Activated T-cell treated with anti-CD3 and anti-CD28 coated beads, Interleukin-2, amount 50 U/mL, for 72 hours (primary cell): ENCODE results near the gene DCC. TPM values are rescaled to one million over a fixed set of nuclear protein-coding genes. Genes with fewer than 3 reads are reported as not detected.

Experiments used
- ATAC-seq, 2 donors: fragments of 150-1000 bp; cut with Tn5 transposase; replicated peaks in 1 of 2; 2 replicates each; pipeline ENCODE4 v1.10.0; 2021; ENCODE audit warnings: moderate library complexity in 2 of 2, mild to moderate bottlenecking in 1 of 2
- DNase-seq, 2 donors: peaks; one replicate each; pipeline ENCODE4 v3.0.0; 2021 to 2022; ENCODE audit warnings: mixed read lengths in 1 of 2
- H3K27ac Mint-ChIP-seq: one replicate; pipeline ENCODE4 v1.8.0; 2022; ENCODE audit warnings: mild to moderate bottlenecking, moderate library complexity, mixed read lengths
- H3K27me3 Mint-ChIP-seq: one replicate; pipeline ENCODE4 v1.8.0; 2022; ENCODE audit warnings: low read depth, mixed read lengths
- H3K36me3 Mint-ChIP-seq, 2 donors: one replicate each; pipeline ENCODE4 v1.8.0; 2022; ENCODE audit warnings: mixed read lengths in 2 of 2, mild to moderate bottlenecking in 1 of 2; ENCODE audit not compliant: insufficient read depth in 2 of 2
- H3K4me1 Mint-ChIP-seq: one replicate; pipeline ENCODE4 v1.8.0; 2022; ENCODE audit warnings: low read depth, mixed read lengths
- H3K4me3 Mint-ChIP-seq, 2 donors: one replicate each; pipeline ENCODE4 v1.8.0; 2022; ENCODE audit warnings: mild to moderate bottlenecking in 2 of 2, mixed read lengths in 2 of 2, moderate library complexity in 2 of 2
- H3K9me3 Mint-ChIP-seq, 2 donors: one replicate each; pipeline ENCODE4 v1.8.0; 2022; ENCODE audit warnings: mixed read lengths in 2 of 2
- total RNA-seq, 2 donors: library from RNA; stranded (reverse); gene quantifications; one replicate each; pipeline ENCODE4 v1.2.3, GENCODE V29; 2022

Gene DCC
- not detected for total RNA-seq

- H3K27me3 Mint-ChIP-seq = peaks cover 41% of the 10 kb centered on the region
Measured at GRCh38 chr18:52339891-52340371, at the start of gene DCC. Gene DCC (plus strand): TSS chr18:52340197. CDS start chr18:52340788, 591 bp downstream.

GRCh38 chr18:52310651-52311050 lies 29.3 kb upstream of the DCC start:
- ATAC-seq (no peak), DNase-seq (no peak)
- Mint-ChIP-seq H3K27ac (no peak overlapping the region), H3K4me3 (no peak overlapping the region), H3K27me3 (no peaks in the 10 kb centered on the region), H3K36me3 (no peaks in the 10 kb centered on the region), H3K4me1 (no peaks in the 10 kb centered on the region), H3K9me3 (no peaks in the 10 kb centered on the region)

More at GRCh38 chr18:52339891-52340371, at the start of gene DCC:
- Mint-ChIP-seq H3K4me1 (no peaks in the 10 kb centered on the region), H3K36me3 (peaks cover 0 to 2% of the 10 kb centered on the region in 2 donors), H3K9me3 (peaks cover 0 to 3% of the 10 kb centered on the region in 2 donors), H3K27ac (no peak within 1 kb of the TSS), H3K4me3 (no peak within 1 kb of the TSS)
- ATAC-seq (no peak), DNase-seq (no peak)

- no peaks in the 10 kb centered on the region for H3K36me3 Mint-ChIP-seq
- DNase-seq (no peak), ATAC-seq (no peak)
- no peaks in the 10 kb centered on the region for H3K27me3 Mint-ChIP-seq
- no peak overlapping the region for H3K4me3 Mint-ChIP-seq
- H3K9me3 Mint-ChIP-seq = no peaks in the 10 kb centered on the region
- no peaks in the 10 kb centered on the region for H3K4me1 Mint-ChIP-seq
- H3K27ac Mint-ChIP-seq = no peak overlapping the region
Measured at GRCh38 chr18:52311331-52311730, 28.7 kb upstream of the DCC start.

- no peak overlapping the region for H3K27ac Mint-ChIP-seq
- DNase-seq (no peak), ATAC-seq (no peak)
- H3K4me1 Mint-ChIP-seq = no peaks in the 10 kb centered on the region
- H3K36me3 Mint-ChIP-seq = no peaks in the 10 kb centered on the region
- peaks cover 2% of the 10 kb centered on the region in 2 donors for H3K9me3 Mint-ChIP-seq
- no peaks in the 10 kb centered on the region for H3K27me3 Mint-ChIP-seq
- no peak overlapping the region for H3K4me3 Mint-ChIP-seq
Measured at GRCh38 chr18:52312346-52312745, 27.7 kb upstream of the DCC start.

GRCh38 chr18:52313213-52313612 lies 26.8 kb upstream of the DCC start:
- Mint-ChIP-seq H3K4me1 (no peaks in the 10 kb centered on the region), H3K4me3 (no peak overlapping the region), H3K9me3 (peaks cover 2% of the 10 kb centered on the region in 2 donors), H3K27ac (no peak overlapping the region), H3K27me3 (no peaks in the 10 kb centered on the region), H3K36me3 (no peaks in the 10 kb centered on the region)
- ATAC-seq (no peak), DNase-seq (no peak)

- H3K4me1 Mint-ChIP-seq = no peaks in the 10 kb centered on the region
- H3K27ac Mint-ChIP-seq = no peak overlapping the region
- H3K4me3 Mint-ChIP-seq = no peak overlapping the region
- ATAC-seq (no peak), DNase-seq (no peak)
- no peaks in the 10 kb centered on the region for H3K36me3 Mint-ChIP-seq
- peaks cover 2% of the 10 kb centered on the region in 2 donors for H3K9me3 Mint-ChIP-seq
- H3K27me3 Mint-ChIP-seq = no peaks in the 10 kb centered on the region
Measured at GRCh38 chr18:52319424-52319983, 20.5 kb upstream of the DCC start.

- H3K27me3 Mint-ChIP-seq = no peaks in the 10 kb centered on the region
- no peaks in the 10 kb centered on the region for H3K9me3 Mint-ChIP-seq
- H3K36me3 Mint-ChIP-seq = no peaks in the 10 kb centered on the region
- H3K4me3 Mint-ChIP-seq = no peak overlapping the region
- ATAC-seq (no peak), DNase-seq (no peak)
- no peak overlapping the region for H3K27ac Mint-ChIP-seq
- H3K4me1 Mint-ChIP-seq = no peaks in the 10 kb centered on the region
Measured at GRCh38 chr18:52322307-52322706, 17.7 kb upstream of the DCC start.

GRCh38 chr18:52323802-52324201 lies 16.2 kb upstream of the DCC start:
- DNase-seq = no peak
- Mint-ChIP-seq H3K36me3 (no peaks in the 10 kb centered on the region), H3K27ac (no peak overlapping the region), H3K9me3 (no peaks in the 10 kb centered on the region), H3K4me1 (no peaks in the 10 kb centered on the region), H3K4me3 (no peak overlapping the region), H3K27me3 (no peaks in the 10 kb centered on the region)
- ATAC-seq = no peak

- no peaks in the 10 kb centered on the region for H3K4me1 Mint-ChIP-seq
Measured at GRCh38 chr18:52325997-52326396, 14.0 kb upstream of the DCC start.

GRCh38 chr18:52333860-52334259 lies 6.1 kb upstream of the DCC start:
- Mint-ChIP-seq H3K4me3 (no peak overlapping the region), H3K9me3 (peaks cover 0 to 5% of the 10 kb centered on the region in 2 donors), H3K27me3 (peaks cover 16% of the 10 kb centered on the region), H3K4me1 (no peaks in the 10 kb centered on the region), H3K27ac (no peak overlapping the region), H3K36me3 (peaks cover 0 to 2% of the 10 kb centered on the region in 2 donors)
- no peak for DNase-seq
- ATAC-seq = no peak

More at GRCh38 chr18:52325997-52326396, 14.0 kb upstream of the DCC start:
- H3K27me3 Mint-ChIP-seq = no peaks in the 10 kb centered on the region
- H3K4me3 Mint-ChIP-seq = no peak overlapping the region
- no peaks in the 10 kb centered on the region for H3K9me3 Mint-ChIP-seq
- no peaks in the 10 kb centered on the region for H3K36me3 Mint-ChIP-seq
- DNase-seq (no peak), ATAC-seq (no peak)
- H3K27ac Mint-ChIP-seq = no peak overlapping the region

GRCh38 chr18:52334307-52334706 lies 5.7 kb upstream of the DCC start:
- H3K4me1 Mint-ChIP-seq = no peaks in the 10 kb centered on the region
- H3K9me3 Mint-ChIP-seq = peaks cover 0 to 5% of the 10 kb centered on the region in 2 donors
- no peak overlapping the region for H3K4me3 Mint-ChIP-seq
- peaks cover 0 to 2% of the 10 kb centered on the region in 2 donors for H3K36me3 Mint-ChIP-seq
- ATAC-seq (no peak), DNase-seq (no peak)
- peaks cover 20% of the 10 kb centered on the region for H3K27me3 Mint-ChIP-seq
- H3K27ac Mint-ChIP-seq = no peak overlapping the region

- no peak for DNase-seq
- Mint-ChIP-seq H3K36me3 (peaks cover 0 to 2% of the 10 kb centered on the region in 2 donors), H3K27me3 (peaks cover 22% of the 10 kb centered on the region), H3K9me3 (peaks cover 0 to 5% of the 10 kb centered on the region in 2 donors), H3K4me1 (no peaks in the 10 kb centered on the region), H3K27ac (no peak overlapping the region), H3K4me3 (no peak overlapping the region)
- no peak for ATAC-seq
Measured at GRCh38 chr18:52334896-52335295, 5.1 kb upstream of the DCC start.

GRCh38 chr18:52337276-52337675 lies 2.7 kb upstream of the DCC start:
- ATAC-seq (no peak), DNase-seq (no peak)
- no peak overlapping the region for H3K4me3 Mint-ChIP-seq
- H3K9me3 Mint-ChIP-seq = peaks cover 0 to 7% of the 10 kb centered on the region in 2 donors
- peaks cover 0 to 2% of the 10 kb centered on the region in 2 donors for H3K36me3 Mint-ChIP-seq
- peaks cover 41% of the 10 kb centered on the region for H3K27me3 Mint-ChIP-seq
- H3K27ac Mint-ChIP-seq = no peak overlapping the region
- H3K4me1 Mint-ChIP-seq = no peaks in the 10 kb centered on the region
